Measurements from ENCODE around the gene BST1. TPM values are rescaled to one million over a fixed set of nuclear protein-coding genes. Genes with fewer than 3 reads are reported as not detected.

BST1 gene
- total and polyA plus RNA-seq, 2 donors (not counting 3 experiments of a cell fraction or from before 2014, with no cell fraction given) = 10.7 to 14.0 TPM

GRCh38 chr4:15695240-15695699 lies 7.6 kb upstream of the BST1 start:
- Histone ChIP-seq H4K20me1 (replicated peaks; ENCODE audit: control insufficient read depth, extremely low read depth, insufficient read depth, low read length) (no peaks in the 10 kb centered on the region), H3K4me1 (ENCODE audit: control insufficient read depth, extremely low read depth, insufficient read depth, low read length) (peaks cover 26% of the 10 kb centered on the region), H2AFZ (ENCODE audit: low read depth, low read length) (peak overlapping the region; percentile 54), H3K9ac (replicated peaks; ENCODE audit: extremely low read depth, insufficient read depth, low read length) (no peak overlapping the region), H3K9me3 (replicated peaks; ENCODE audit: control insufficient read depth, insufficient read depth, low read length) (no peaks in the 10 kb centered on the region), H3K4me3 (replicated peaks in 1 of 3; ENCODE audit: insufficient read depth in 1 of 3, low read depth in 1 of 3, low read length in 3 of 3) (no peak overlapping the region), H3K79me2 (ENCODE audit: control insufficient read depth, insufficient read depth, low read length) (no peaks in the 10 kb centered on the region), H3K27ac (ENCODE audit: insufficient read depth, low read depth, low read length) (no peak overlapping the region), H3K27me3 (ENCODE audit: control insufficient read depth in 2 of 2, insufficient read depth in 2 of 2, low read length in 2 of 2) (no peaks in the 10 kb centered on the region), H3K4me2 (ENCODE audit: insufficient read depth, low read length) (peak overlapping the region; percentile 4), H3K9me1 (replicated peaks; ENCODE audit: control insufficient read depth, extremely low read depth, insufficient read depth, low read length) (no peaks in the 10 kb centered on the region), H3K36me3 (ENCODE audit: control insufficient read depth in 2 of 2, extremely low read depth in 1 of 2, insufficient read depth in 2 of 2, low read length in 2 of 2) (no peaks in the 10 kb centered on the region)
- TF ChIP-seq CTCF (IDR thresholded peaks at IDR 0.05; ENCODE audit: extremely low read depth in 1 of 2, insufficient read depth in 1 of 2, low read depth in 1 of 2, low read length in 2 of 2) (no peak), FOS (IDR thresholded peaks at IDR 0.05; ENCODE audit: borderline replicate concordance, insufficient read depth, low read length) (peak; percentile 90), POLR2A (IDR thresholded peaks at IDR 0.05; ENCODE audit: low read depth, low read length) (no peak), MYC (IDR thresholded peaks at IDR 0.05; ENCODE audit: low read depth, low read length) (no peak), JUN (IDR thresholded peaks at IDR 0.05; ENCODE audit: borderline replicate concordance, insufficient read depth, insufficient read length, low read depth) (peak; percentile 16)
- dilution Hi-C loops (cut with MboI; ENCODE audit: extremely low pct_ligation_motif_present, low sequenced_read_pairs) (no loop called here), intact Hi-C loops (cut with micrococcal nuclease) (no loop called here)
- no TSS peak for BruUV-seq (replicated peaks)
- FAIRE-seq = peak; percentile 66
- peak; percentile 43 for DNase-seq (ENCODE audit: low read depth, low spot score)
- ChIA-PET CTCF (interaction anchor here (0.8 to 1.6 kb wide), 4 partner anchors 13 to 261 kb away, joined by 3 to 4 read pairs (median 4); partner anchors contain the start of gene FAM200B), POLR2A (interaction anchor here (0.7 kb wide), 1 partner anchor 10 kb away, joined by 7 read pairs; no protein-coding TSS in a partner anchor)

GRCh38 chr4:15695729-15696128 lies 7.1 kb upstream of the BST1 start:
- dilution Hi-C loops (cut with MboI; ENCODE audit: extremely low pct_ligation_motif_present, low sequenced_read_pairs) (no loop called here), intact Hi-C loops (cut with micrococcal nuclease) (no loop called here)
- FAIRE-seq (no peak), DNase-seq (ENCODE audit: low read depth, low spot score) (no peak)
- Histone ChIP-seq H3K4me1 (ENCODE audit: control insufficient read depth, extremely low read depth, insufficient read depth, low read length) (peaks cover 22% of the 10 kb centered on the region), H2AFZ (ENCODE audit: low read depth, low read length) (peak overlapping the region; percentile 54), H3K4me3 (replicated peaks in 1 of 3; ENCODE audit: insufficient read depth in 1 of 3, low read depth in 1 of 3, low read length in 3 of 3) (no peak overlapping the region), H3K9ac (replicated peaks; ENCODE audit: extremely low read depth, insufficient read depth, low read length) (no peak overlapping the region), H3K4me2 (ENCODE audit: insufficient read depth, low read length) (no peak overlapping the region), H3K27ac (ENCODE audit: insufficient read depth, low read depth, low read length) (no peak overlapping the region), H3K79me2 (ENCODE audit: control insufficient read depth, insufficient read depth, low read length) (no peaks in the 10 kb centered on the region), H3K9me1 (replicated peaks; ENCODE audit: control insufficient read depth, extremely low read depth, insufficient read depth, low read length) (no peaks in the 10 kb centered on the region), H3K36me3 (ENCODE audit: control insufficient read depth in 2 of 2, extremely low read depth in 1 of 2, insufficient read depth in 2 of 2, low read length in 2 of 2) (no peaks in the 10 kb centered on the region), H4K20me1 (replicated peaks; ENCODE audit: control insufficient read depth, extremely low read depth, insufficient read depth, low read length) (no peaks in the 10 kb centered on the region), H3K9me3 (replicated peaks; ENCODE audit: control insufficient read depth, insufficient read depth, low read length) (no peaks in the 10 kb centered on the region), H3K27me3 (ENCODE audit: control insufficient read depth in 2 of 2, insufficient read depth in 2 of 2, low read length in 2 of 2) (no peaks in the 10 kb centered on the region)
- BruUV-seq (replicated peaks) = no TSS peak
- TF ChIP-seq POLR2AphosphoS5 (IDR thresholded peaks at IDR 0.05; ENCODE audit: insufficient read depth, low read depth, low read length) (no peak), JUN (IDR thresholded peaks at IDR 0.05; ENCODE audit: borderline replicate concordance, insufficient read depth, insufficient read length, low read depth) (no peak), GATA2 (IDR thresholded peaks at IDR 0.05; ENCODE audit: insufficient read depth, insufficient read length, low read depth, low read length) (no peak), MYC (IDR thresholded peaks at IDR 0.05; ENCODE audit: low read depth, low read length) (no peak), CTCF (IDR thresholded peaks at IDR 0.05; ENCODE audit: extremely low read depth in 1 of 2, insufficient read depth in 1 of 2, low read depth in 1 of 2, low read length in 2 of 2) (no peak), EZH2 (IDR thresholded peaks at IDR 0.05; ENCODE audit: borderline replicate concordance, low read depth, low read length, severe bottlenecking) (no peak), POLR2A (IDR thresholded peaks at IDR 0.05; ENCODE audit: low read depth, low read length) (no peak), FOS (IDR thresholded peaks at IDR 0.05; ENCODE audit: borderline replicate concordance, insufficient read depth, low read length) (no peak)
- TF ChIP-seq, protein P1, sequence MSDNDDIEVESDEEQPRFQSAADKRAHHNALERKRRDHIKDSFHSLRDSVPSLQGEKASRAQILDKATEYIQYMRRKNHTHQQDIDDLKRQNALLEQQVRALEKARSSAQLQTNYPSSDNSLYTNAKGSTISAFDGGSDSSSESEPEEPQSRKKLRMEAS (IDR thresholded peaks at IDR 0.05; ENCODE audit: insufficient read depth, insufficient read length) = no peak
- POLR2A ChIA-PET = no interaction called here
- CTCF ChIA-PET = interaction anchor here (0.8 to 1.6 kb wide), 4 partner anchors 13 to 261 kb away, joined by 3 to 4 read pairs (median 4); partner anchors contain the start of gene FAM200B
